GM21576 (cell line): ENCODE measurements around the gene RNU6-1.

Experiments
- ATAC-seq: cut with Tn5 transposase; IDR thresholded peaks from one replicate; pipeline ENCODE4 v1.9.1; 2021; ENCODE audit warnings: mild to moderate bottlenecking, moderate library complexity; ENCODE audit not compliant: unreplicated experiment

RNU6-1 gene

GRCh38 chr15:67839929-67840748 is at the start of gene RNU6-1:
TSS of gene RNU6-1 (minus strand) at chr15:67840045.
- ATAC-seq = peak; percentile 72

DNA sequence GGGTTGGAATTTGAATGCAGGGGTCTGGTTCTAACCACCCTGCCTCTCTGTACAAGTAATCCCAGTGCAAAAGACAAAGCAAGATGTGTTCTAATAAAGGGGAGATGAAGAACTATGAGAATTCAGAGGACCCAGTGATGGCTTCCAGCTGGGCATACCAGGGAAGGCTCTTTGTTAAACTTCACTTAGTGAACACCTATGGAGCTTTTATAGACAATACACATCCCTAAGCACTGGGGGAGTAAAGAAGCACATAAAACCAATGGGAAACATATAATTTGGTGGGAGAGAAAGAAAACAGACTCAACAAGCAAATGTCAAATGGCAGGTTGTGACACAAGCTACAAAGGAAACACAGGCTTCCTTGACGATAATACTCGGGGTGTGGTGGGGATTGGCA is 47.9 kb upstream of the RNU6-1 start:
- ATAC-seq = no peak

DNA sequence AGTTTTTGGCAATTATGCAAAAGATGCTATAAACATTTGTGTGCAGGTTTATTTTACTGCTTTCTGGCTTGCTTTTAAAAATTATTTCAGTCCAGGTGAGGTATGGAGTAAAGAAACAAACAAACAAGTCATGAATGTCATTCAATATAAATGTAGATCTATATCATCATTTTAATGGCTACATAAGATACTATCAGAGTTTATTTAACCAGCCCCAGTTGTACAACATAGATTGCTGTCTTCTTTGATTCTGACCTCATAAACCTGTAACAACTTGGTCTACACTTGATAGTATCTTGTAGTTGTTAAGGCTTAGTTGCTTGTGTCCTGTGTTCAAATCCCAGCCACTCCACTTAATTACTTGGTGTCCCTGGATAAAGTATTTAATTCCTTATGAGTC is 46.0 kb upstream of the RNU6-1 start:
- ATAC-seq = no peak

- no peak for ATAC-seq
Measured at GRCh38 chr15:67885175-67885523, 45.3 kb upstream of the RNU6-1 start.

- no peak for ATAC-seq
Measured at GRCh38 chr15:67884514-67885174, 44.8 kb upstream of the RNU6-1 start.

- no peak for ATAC-seq
Measured at GRCh38 chr15:67884009-67884408, 44.2 kb upstream of the RNU6-1 start.

DNA sequence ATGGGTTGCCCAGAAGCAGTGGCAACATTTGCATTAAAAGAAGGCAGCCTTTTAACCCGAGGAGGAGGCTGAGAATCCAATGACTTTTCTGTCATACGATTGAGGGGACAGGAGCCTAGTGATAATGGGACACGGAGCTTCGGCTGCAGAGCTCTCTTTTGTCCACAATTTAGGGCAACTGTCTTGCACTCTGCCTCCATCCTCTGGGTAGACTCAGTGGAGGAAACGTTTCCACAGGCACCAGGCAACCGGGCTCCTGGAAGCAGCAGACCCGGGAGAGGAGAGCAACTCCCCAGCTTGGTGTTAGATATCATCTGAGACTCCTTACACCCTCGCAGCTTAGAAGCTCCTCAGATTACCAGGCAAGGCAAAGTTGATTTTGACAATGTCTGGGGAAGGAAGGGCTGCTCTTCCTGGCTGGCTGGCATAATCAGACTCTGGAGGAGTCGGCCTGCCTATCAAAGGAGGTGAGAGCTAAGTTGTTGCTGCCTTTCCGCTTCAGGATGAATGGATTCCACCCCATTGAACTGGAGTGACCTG is 43.5 kb upstream of the RNU6-1 start:
- ATAC-seq = no peak

- ATAC-seq = no peak
Measured at GRCh38 chr15:67882487-67883233, 42.8 kb upstream of the RNU6-1 start.

DNA sequence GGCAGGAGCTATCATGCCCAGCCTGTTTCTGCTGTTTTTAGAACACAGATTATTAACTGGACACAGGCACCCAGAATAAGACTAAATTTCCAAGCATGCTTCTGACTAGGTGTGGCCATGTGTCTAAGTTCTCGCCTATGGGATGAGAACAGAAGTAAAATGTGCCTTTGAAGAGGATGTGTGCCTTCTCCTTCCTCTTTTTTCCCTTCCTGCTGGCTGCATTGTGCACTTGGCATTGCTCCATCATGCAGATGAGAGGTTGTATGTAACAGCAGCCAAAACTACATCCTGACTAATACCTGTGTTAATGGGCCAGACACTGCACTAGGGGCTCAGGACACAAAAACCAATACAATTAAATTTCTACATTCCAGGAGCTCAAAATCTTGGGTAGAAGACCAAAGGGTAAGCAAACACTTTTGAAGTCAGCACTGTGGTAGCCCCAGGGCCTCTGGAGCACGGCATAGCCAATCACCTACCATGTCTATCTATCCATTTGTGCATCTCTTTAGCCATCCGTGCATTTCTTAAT is 40.9 kb upstream of the RNU6-1 start:
- no peak for ATAC-seq

- ATAC-seq = no peak
Measured at GRCh38 chr15:67879440-67880129, 39.7 kb upstream of the RNU6-1 start.

DNA sequence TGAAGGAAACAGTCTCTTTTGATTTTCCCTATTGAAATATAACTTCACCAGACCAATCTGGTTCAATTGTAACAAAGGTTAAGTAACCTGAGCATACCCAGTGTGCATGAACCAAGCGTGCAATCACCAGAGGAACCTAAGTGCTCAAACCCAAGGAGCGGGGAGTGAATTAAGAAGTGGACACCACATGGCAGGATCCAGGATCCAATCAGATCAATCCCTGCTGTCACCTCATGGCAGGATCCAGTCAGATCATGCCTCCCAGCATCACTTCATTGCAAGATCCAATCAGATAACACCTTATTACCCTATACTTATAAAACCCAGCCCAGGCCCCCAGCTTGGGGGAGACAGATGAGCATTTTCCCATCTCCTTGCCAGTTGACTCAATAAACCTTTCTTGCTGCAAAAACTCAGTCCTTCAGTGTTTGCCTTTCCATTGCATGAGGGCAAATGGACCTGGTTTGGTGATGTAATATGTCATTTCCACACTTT is 38.9 kb upstream of the RNU6-1 start:
- ATAC-seq = no peak

GRCh38 chr15:67873777-67874176 is 33.9 kb upstream of the RNU6-1 start:
- ATAC-seq = no peak

DNA sequence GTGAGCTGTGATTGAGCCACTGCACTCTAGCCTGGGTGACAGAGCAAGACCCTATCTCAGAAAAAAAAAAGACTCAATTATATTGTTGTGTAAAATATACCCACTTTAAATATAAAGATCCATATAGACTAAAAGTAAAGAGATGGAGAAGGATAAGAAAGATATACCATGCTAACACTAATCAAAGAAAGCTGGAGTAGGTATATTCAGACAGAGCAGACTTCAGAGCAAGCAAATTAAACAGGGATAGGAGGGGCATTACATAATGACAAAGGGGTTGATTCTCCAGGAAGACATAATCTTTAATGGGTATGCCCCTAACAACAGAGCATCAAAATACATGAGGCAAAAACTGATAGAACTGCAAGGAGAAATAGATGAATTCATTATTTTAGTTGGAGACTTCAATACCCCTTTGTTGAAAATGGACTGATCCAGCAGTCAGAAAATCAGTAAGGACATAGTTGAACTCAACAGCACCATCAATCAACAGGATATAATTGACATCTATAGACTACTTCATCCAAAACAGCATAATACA is 31.1 kb upstream of the RNU6-1 start:
- ATAC-seq = no peak

- no peak for ATAC-seq
Measured at GRCh38 chr15:67869701-67870100, 29.9 kb upstream of the RNU6-1 start.

- ATAC-seq = no peak
Measured at GRCh38 chr15:67865766-67866165, 25.9 kb upstream of the RNU6-1 start.

DNA sequence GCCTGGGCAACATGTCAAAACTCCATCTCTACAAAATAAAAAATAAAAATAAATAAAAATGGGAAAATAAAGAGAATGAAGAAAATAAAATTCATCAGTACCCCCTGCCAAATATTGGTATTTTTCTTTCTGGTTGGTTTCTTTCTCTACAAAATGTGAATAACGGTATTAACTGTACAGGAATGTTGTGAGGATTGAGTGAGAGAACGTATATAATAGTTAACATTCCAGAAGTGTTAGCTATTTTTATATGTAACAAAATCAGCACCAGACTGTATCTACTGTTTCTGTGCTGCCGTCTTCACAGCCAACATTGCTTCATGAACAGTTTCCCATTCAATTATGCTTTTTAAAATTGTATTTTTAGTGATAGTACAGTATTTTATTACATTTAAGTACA is 25.5 kb upstream of the RNU6-1 start:
- ATAC-seq = no peak

GRCh38 chr15:67863442-67863987 is 23.7 kb upstream of the RNU6-1 start:
- peak; percentile 78 for ATAC-seq

DNA sequence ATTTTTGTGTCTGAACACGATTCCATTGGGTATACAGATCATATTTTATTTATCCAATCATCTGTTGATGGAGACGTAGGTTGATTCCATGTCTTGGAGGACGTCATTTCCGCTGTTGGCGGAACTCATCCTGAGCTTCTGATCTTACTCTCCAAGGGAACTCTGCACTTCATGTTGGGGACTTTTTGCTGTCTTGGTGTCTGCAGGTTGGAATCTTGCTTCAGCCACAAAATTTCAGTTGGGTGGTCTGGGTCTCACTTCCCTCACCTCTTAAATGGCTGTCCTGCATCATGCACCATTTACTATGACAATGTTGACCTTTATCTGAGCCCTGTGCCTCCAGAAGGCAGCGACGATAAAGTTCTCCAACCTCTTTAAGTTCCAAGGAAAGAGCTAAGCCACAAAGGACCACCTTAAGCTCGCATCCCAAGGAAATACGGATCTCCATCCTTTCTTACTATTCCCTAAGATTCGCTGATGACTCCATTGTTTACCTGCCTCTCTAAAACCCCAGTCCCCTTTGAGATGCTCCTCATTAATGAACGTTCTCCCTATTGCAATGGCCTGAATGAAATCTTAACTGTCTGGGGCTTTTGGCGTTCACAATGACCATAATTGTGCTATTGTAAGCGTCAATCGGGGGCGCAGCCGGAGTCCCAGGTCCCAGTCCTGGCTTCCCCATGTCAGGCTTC is 23.1 kb upstream of the RNU6-1 start:
- ATAC-seq = peak; percentile 34

GRCh38 chr15:67861983-67862382 is 22.1 kb upstream of the RNU6-1 start:
- ATAC-seq = no peak
